ENCODE results near the gene CDC23.
"Not testable (repeated sequence)": the region's sequence is repeated elsewhere in the genome, so short reads cannot be mapped to it uniquely, and the experiment has no call there.

Gene CDC23

DNA sequence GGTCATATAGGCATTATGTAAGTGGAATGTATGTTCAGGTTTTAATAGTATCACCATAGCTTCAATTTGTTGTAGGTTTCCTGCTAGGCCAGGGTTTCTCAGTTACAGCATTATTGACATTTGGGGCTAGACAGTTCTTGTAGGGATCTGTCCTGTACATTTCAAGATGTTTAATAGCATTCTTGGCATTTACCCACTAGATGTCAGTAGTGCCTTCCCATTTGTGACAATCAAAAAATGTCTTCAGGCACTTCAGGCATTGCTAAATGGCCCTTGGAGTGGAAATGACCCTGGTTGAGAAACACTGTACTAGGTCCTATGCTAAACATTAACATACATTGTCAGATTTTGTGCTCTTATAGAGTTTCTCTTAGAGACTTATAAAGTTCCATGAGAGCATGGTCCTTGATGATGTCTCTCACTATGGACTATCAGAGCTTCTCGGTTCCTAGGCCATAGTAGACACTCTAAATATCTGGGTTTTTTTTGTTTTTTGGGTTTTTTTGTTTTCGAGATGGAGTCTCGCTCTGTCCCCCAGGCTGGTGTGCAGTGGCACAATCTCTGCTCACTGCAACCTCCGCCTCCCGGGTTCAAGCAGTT is 32.8 kb downstream of the CDC23 start:
- Mint-ChIP-seq H3K4me1 (ENCODE audit: low read depth) (peaks cover 19% of the 10 kb centered on the region), H3K9me3 (no peaks in the 10 kb centered on the region), H3K36me3 (ENCODE audit: low read depth) (peaks cover 53% of the 10 kb centered on the region), H3K27me3 (no peaks in the 10 kb centered on the region), H3K27ac (peak overlapping the region; percentile 51), H3K4me3 (no peak overlapping the region)
- DNase-seq = no peak

DNA sequence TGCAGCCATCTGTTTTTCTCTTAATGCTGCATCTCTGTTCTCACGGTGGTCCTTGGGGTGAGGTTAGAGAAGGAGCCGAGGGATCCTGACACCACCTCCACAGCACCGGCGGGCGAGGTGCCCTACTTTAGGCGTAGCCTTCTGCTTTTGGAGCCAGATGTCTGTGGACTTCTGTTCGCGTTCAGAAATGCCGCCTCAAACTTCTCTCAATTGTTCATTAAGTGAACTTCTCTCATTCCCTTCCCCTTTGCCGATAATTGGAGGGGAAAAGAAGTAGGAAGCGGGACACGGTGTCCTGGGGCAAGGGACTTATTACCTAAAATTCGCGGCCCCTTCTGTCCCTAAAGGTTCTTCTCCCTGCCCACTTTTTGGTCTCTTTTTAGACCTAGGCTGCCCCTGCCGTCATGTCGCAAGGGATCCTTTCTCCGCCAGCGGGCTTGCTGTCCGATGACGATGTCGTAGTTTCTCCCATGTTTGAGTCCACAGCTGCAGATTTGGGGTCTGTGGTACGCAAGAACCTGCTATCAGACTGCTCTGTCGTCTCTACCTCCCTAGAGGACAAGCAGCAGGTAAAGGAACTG is 33.8 kb downstream of the CDC23 start:
- Mint-ChIP-seq H3K36me3 (ENCODE audit: low read depth) (peaks cover 53% of the 10 kb centered on the region), H3K27me3 (no peaks in the 10 kb centered on the region), H3K9me3 (no peaks in the 10 kb centered on the region), H3K27ac (no peak overlapping the region), H3K4me3 (no peak overlapping the region), H3K4me1 (ENCODE audit: low read depth) (peaks cover 21% of the 10 kb centered on the region)
- DNase-seq = no peak

DNA sequence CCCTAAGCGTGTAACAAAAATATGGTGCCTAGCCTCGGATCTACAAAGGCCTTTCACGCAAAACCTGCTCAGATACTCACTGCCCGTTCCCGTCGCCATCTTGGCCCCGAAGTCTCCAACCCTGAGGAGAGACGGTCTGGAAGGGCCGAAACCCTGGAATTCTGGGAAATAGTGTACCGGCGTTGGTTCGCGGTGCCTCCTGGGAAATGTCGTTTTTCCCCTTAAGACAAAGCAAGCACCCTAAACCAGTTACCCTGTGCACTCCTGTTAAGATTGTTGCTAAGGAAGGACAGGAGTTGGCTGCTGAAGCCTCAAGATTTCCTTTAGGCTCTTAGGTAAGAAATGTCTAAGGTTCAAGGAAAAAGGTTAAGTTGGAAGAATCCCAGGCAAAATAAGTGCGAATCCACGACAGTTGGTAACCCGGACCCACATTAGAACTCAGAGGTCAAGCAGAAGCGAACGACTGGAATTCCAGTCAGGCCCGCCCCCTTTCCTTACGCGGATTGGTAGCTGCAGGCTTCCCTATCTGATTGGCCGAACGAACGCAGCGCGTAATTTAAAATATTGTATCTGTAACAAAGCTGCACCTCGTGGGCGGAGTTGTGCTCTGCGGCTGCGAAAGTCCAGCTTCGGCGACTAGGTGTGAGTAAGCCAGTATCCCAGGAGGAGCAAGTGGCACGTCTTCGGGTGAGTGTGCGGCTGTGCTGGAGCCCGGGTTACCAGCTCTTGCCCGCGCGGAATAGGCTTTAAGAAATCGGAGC is 34.4 kb downstream of the CDC23 start, which contains the start of the genes BRD8 and KIF20A:
BRD8 (minus strand) TSS at position 115 of the 761 bp plus-strand sequence; CDS start at position 99, 16 bp downstream.
KIF20A (plus strand) TSS at position 597 of the 761 bp plus-strand sequence. CDS start 569 bp downstream, outside the sequence.
- Mint-ChIP-seq H3K4me1 (ENCODE audit: low read depth) (peaks cover 21% of the 10 kb centered on the region), H3K4me3 (no peak within 1 kb of the TSS), H3K36me3 (ENCODE audit: low read depth) (peaks cover 53% of the 10 kb centered on the region), H3K27me3 (no peaks in the 10 kb centered on the region), H3K27ac (no peak within 1 kb of the TSS), H3K9me3 (no peaks in the 10 kb centered on the region)
- peak; percentile 85 for DNase-seq

DNA sequence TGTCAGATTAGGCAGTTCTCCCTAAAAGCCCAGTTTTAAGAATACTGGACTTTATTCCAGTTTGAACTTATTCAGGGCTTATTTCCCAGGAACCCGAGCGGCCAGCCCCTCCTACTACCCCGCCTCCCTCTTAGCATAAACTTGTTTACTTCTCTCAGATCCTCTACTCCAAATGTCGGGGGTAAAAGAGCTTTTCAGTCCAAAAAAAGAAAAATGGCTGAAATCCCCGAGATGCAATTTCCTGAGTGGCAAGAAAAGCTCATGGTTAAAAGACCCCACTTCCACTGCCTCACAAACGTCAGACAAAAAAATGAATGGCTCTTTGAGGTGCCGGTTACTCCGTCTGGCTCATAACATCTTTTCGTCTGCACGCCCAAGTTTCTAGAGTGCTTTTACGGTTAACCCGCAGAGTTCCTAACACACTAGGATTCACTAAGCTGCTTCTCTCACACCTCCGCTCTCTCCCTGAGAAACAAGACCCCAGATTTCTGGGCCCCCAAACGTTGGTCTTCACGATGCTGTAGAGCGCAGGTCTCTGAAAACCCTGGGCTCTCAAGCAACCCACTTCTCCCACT is 35.1 kb downstream of the CDC23 start:
- no peaks in the 10 kb centered on the region for H3K27me3 Mint-ChIP-seq
- peaks cover 51% of the 10 kb centered on the region for H3K36me3 Mint-ChIP-seq (ENCODE audit: low read depth)
- no peak overlapping the region for H3K4me3 Mint-ChIP-seq
- H3K27ac Mint-ChIP-seq = no peak overlapping the region
- peak; percentile 32 for DNase-seq
- H3K9me3 Mint-ChIP-seq = no peaks in the 10 kb centered on the region
- H3K4me1 Mint-ChIP-seq (ENCODE audit: low read depth) = peaks cover 21% of the 10 kb centered on the region

DNA sequence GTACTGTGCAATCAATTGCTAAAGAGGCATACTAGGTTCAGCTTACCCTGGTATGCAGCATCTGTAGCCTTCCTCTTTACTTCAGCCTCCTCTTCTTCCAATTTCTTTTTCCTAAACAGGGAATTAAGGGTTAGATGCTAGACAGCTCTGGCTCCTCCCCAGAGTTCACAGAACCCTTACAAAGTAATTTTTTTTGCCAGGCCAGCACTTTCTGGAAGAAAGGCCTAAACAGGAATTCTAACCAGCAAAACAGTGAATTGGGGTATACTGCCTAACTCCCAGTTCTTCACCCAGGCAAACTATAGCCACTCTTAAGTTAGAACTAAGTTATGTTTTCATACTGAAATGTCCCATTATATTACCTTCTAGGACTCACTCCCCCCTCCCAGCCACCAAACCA is 42.8 kb downstream of the CDC23 start:
- Mint-ChIP-seq H3K4me1 (ENCODE audit: low read depth) (peaks cover 2% of the 10 kb centered on the region), H3K9me3 (no peaks in the 10 kb centered on the region), H3K27me3 (no peaks in the 10 kb centered on the region), H3K36me3 (ENCODE audit: low read depth) (peaks cover 96% of the 10 kb centered on the region), H3K27ac (no peak overlapping the region), H3K4me3 (no peak overlapping the region)
- DNase-seq = no peak

DNA sequence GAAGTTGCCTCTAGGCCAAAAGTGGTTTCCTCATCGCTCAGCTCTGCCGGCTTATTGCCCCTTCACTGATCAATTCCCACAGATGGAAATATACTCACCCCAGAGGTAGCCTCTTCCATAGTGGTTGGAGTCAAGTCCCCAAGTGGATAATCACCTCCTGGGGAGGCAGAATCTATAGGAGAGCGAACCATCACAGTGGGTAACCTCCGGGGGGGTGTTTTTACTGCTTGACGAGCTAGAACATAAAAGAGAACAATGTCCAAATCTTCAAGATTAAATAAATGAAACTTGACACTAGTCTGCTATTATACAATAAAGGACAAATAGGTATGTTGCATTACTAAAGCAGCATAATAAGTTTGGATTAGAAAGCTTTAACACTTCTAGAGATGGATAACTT is 44.0 kb downstream of the CDC23 start:
- Mint-ChIP-seq H3K36me3 (ENCODE audit: low read depth) (peaks cover 96% of the 10 kb centered on the region), H3K27me3 (no peaks in the 10 kb centered on the region), H3K4me3 (no peak overlapping the region), H3K9me3 (no peaks in the 10 kb centered on the region), H3K27ac (no peak overlapping the region), H3K4me1 (ENCODE audit: low read depth) (no peaks in the 10 kb centered on the region)
- no peak for DNase-seq

GRCh38 chr5:138163721-138164120 is 49.4 kb downstream of the CDC23 start:
- DNase-seq = no peak
- no peak overlapping the region for H3K4me3 Mint-ChIP-seq
- no peaks in the 10 kb centered on the region for H3K27me3 Mint-ChIP-seq
- no peak overlapping the region for H3K27ac Mint-ChIP-seq
- peaks cover 95% of the 10 kb centered on the region for H3K36me3 Mint-ChIP-seq (ENCODE audit: low read depth)
- no peaks in the 10 kb centered on the region for H3K4me1 Mint-ChIP-seq (ENCODE audit: low read depth)
- H3K9me3 Mint-ChIP-seq = no peaks in the 10 kb centered on the region

DNA sequence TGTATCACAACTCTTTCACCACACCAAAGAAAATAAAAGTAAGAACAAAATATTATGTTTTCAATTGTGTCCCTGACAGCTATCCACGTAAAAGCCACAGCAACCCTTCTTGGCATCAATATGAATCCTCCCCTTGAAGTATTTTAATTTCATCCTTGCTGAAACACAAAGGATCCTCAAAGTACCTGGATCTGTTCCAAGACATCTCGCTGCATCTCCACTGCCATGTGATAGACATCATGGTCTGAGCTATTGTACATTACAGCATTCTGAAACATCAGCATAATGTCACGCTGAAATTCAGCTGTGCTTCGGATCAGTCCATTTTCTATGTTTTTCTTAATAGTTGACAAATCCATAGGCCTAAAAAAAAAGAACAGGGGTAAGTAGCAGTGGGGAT is 52.4 kb downstream of the CDC23 start:
- Mint-ChIP-seq H3K4me3 (no peak overlapping the region), H3K27me3 (no peaks in the 10 kb centered on the region), H3K27ac (no peak overlapping the region), H3K4me1 (ENCODE audit: low read depth) (peaks cover 2% of the 10 kb centered on the region), H3K9me3 (no peaks in the 10 kb centered on the region), H3K36me3 (ENCODE audit: low read depth) (peaks cover 94% of the 10 kb centered on the region)
- DNase-seq = no peak

GRCh38 chr5:138159666-138160065 is 53.5 kb downstream of the CDC23 start:
- Mint-ChIP-seq H3K36me3 (ENCODE audit: low read depth) (peaks cover 83% of the 10 kb centered on the region), H3K27me3 (no peaks in the 10 kb centered on the region), H3K9me3 (no peaks in the 10 kb centered on the region), H3K4me3 (no peak overlapping the region), H3K4me1 (ENCODE audit: low read depth) (peaks cover 2% of the 10 kb centered on the region), H3K27ac (no peak overlapping the region)
- no peak for DNase-seq

GRCh38 chr5:138157626-138158025 is 55.5 kb downstream of the CDC23 start:
- Mint-ChIP-seq H3K27me3 (no peaks in the 10 kb centered on the region), H3K4me3 (no peak overlapping the region), H3K4me1 (ENCODE audit: low read depth) (peaks cover 2% of the 10 kb centered on the region), H3K9me3 (no peaks in the 10 kb centered on the region), H3K27ac (no peak overlapping the region), H3K36me3 (ENCODE audit: low read depth) (peaks cover 63% of the 10 kb centered on the region)
- no peak for DNase-seq

DNA sequence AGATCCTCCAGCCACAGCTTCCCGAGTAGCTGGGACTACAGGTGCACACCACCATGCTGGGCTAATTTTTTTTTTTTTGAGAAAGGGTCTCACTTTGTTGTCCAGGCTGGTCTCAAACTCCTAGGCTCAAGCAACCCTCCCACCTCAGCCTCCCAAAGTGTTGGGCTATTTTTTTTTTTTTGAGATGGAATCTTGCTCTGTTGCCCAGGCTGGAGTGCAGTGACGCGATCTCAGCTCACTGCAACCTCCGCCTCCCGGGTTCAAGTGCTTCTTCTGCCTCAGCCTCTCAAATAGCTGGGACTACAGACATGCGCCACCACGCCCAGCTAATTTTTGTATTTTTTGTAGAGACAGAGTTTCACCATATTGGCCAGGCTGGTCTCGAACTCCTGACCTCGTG is 57.1 kb downstream of the CDC23 start:
- H3K27ac Mint-ChIP-seq; H3K4me3 Mint-ChIP-seq; DNase-seq; H3K27me3 Mint-ChIP-seq; H3K9me3 Mint-ChIP-seq; H3K4me1 Mint-ChIP-seq (ENCODE audit: low read depth): not testable (repeated sequence)
- H3K36me3 Mint-ChIP-seq (ENCODE audit: low read depth) = peaks cover 49% of the 10 kb centered on the region

DNA sequence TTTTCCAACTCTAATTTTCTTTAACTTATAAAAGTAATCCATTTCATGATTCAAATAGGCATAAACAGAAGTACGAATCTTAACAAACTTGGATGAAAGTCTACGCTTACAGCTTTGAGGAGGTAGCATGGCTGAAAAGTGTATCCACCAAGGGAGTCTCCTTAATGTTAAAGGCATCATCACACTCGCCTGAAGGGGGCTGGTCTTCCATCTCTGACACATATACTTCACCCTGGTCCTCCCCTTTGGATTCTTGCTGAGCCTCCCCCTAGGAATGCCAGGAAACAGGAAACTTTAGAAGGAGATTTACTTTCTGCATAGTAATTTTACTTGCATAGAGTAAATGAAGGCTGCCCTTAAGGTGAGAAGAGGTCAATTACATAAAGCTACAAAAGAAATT is 63.6 kb downstream of the CDC23 start:
- Mint-ChIP-seq H3K4me3 (no peak overlapping the region), H3K36me3 (ENCODE audit: low read depth) (no peaks in the 10 kb centered on the region), H3K9me3 (no peaks in the 10 kb centered on the region), H3K27ac (no peak overlapping the region), H3K4me1 (ENCODE audit: low read depth) (no peaks in the 10 kb centered on the region), H3K27me3 (no peaks in the 10 kb centered on the region)
- DNase-seq = no peak

GRCh38 chr5:138148811-138149210 is 64.3 kb downstream of the CDC23 start:
- Mint-ChIP-seq H3K9me3 (no peaks in the 10 kb centered on the region), H3K4me3 (no peak overlapping the region), H3K36me3 (ENCODE audit: low read depth) (no peaks in the 10 kb centered on the region), H3K27ac (no peak overlapping the region), H3K4me1 (ENCODE audit: low read depth) (no peaks in the 10 kb centered on the region), H3K27me3 (no peaks in the 10 kb centered on the region)
- no peak for DNase-seq

DNA sequence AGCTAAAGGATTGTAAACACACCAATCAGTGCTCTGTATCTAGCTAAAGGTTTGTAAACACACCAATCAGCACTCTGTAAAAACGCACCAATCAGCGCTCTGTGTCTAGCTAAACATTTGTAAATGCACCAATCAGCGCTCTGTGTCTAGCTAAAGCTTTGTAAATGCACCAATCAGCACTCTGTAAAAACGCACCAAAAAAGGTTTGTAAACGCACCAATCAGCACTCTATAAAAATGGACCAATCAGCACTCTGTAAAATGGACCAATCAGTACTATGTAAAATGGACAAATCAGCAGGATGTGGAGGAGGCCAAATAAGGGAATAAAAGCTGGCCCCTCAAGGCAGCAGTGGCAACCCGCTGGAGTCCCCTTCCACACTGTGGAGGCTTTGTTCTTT is 69.5 kb downstream of the CDC23 start:
- H3K27me3 Mint-ChIP-seq, DNase-seq, H3K4me3 Mint-ChIP-seq: not testable (repeated sequence)

DNA sequence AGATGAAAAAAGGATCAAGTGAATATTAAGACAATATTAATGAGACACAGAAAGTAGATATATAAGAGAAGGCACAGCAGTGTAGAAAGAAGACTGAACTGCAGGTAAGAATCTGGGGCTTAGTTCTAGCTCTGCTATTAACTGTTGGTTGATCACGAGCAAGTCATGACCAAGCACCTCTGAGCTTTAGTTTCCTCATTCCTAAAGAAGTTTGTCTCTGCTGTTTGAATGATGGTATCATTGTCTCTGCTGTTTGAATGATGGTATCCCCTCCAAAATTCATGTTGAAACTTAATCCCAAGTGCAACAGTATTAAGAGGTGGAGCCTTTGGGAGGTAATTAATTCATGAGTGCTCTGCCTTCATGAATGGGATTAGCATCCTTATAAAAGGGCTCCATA is 71.4 kb downstream of the CDC23 start:
- Mint-ChIP-seq H3K4me3 (no peak overlapping the region), H3K27ac (no peak overlapping the region), H3K4me1 (ENCODE audit: low read depth) (peaks cover 4% of the 10 kb centered on the region), H3K36me3 (ENCODE audit: low read depth) (no peaks in the 10 kb centered on the region), H3K27me3 (peaks cover 4% of the 10 kb centered on the region), H3K9me3 (no peaks in the 10 kb centered on the region)
- no peak for DNase-seq

More for the DNA sequence above, 69.5 kb downstream of the CDC23 start:
- H3K9me3 Mint-ChIP-seq; H3K36me3 Mint-ChIP-seq (ENCODE audit: low read depth); H3K4me1 Mint-ChIP-seq (ENCODE audit: low read depth); H3K27ac Mint-ChIP-seq: not testable (repeated sequence)

Measured in activated T-cell treated with anti-CD3 and anti-CD28 coated beads, Interleukin-2, amount 50 U/mL, for 24 hours (primary cell).